HCT116 (cell line): ENCODE data around the gene SMCO4. TPM values are rescaled to one million over a fixed set of nuclear protein-coding genes. Genes with fewer than 3 reads are reported as not detected.

Experiments used
- ATAC-seq: fragments of 200-7000 bp; cut with Tn5 transposase; 2 replicates; pipeline ENCODE4 v1.9.1; 2020; ENCODE audit warnings: mild to moderate bottlenecking, moderate library complexity
- BruUV-seq: library from RNA; stranded (reverse); fragments of 400-500 nt; replicated peaks from 2 replicates; lab custom pipeline; 2021; lab: Mats Ljungman, UMichigan
- CTCF ChIA-PET: fragments of 300-600 bp; sonication (Branson Sonifier 250); formaldehyde crosslinking; loops from one replicate; lab custom pipeline; 2021; ENCODE audit warnings: antibody characterized with exemption; lab: Charles Lee
- POLR2A ChIA-PET: fragments of 300-600, 350-600 bp; sonication (Branson Sonifier 250); formaldehyde crosslinking; loops from one replicate; lab custom pipeline; 2021; ENCODE audit warnings: antibody characterized with exemption; lab: Charles Lee
- RAD21 ChIA-PET, 2 experiments: fragments of 300-600 bp; sonication (Branson Sonifier 250); formaldehyde crosslinking; loops; one replicate each; lab custom pipeline; 2023; ENCODE audit warnings: low total read pairs in 2 of 2; ENCODE audit not compliant: uncharacterized antibody in 2 of 2, unreplicated experiment in 2 of 2, low non-redundant PET in 1 of 2; lab: Charles Lee
- DNase-seq: peaks from one replicate; pipeline ENCODE4 v3.0.0-alpha.2; 2010; ENCODE audit warnings: low read depth, low spot score
- H2AFZ ChIP-seq: fragments of 200-600 bp; shearing (Covaris generic), sonication (generic); 2 replicates; pipeline ENCODE4 v1.6.1; 2017; ENCODE audit warnings: low read depth, mixed run types, mixed read lengths, antibody characterized with exemption, low read length; ENCODE audit not compliant: poor library complexity, severe bottlenecking
- H3K27ac ChIP-seq: 2 replicates; pipeline ENCODE4 v1.5.1; 2012; ENCODE audit warnings: low read depth, low read length
- H3K27me3 ChIP-seq: fragments of 200-600 bp; sonication (generic); 2 replicates; pipeline ENCODE4 v1.6.1; 2016; ENCODE audit warnings: mixed run types, low read length, mixed read lengths; ENCODE audit not compliant: insufficient read depth
- H3K36me3 ChIP-seq, 2 experiments: fragments of 200-500 bp in 1 of 2; fragments of 200-600 bp in 1 of 2; sonication (Bioruptor generic) in 1 of 2; sonication (generic) in 1 of 2; 2 replicates each; pipeline versions ENCODE4 v1.5.1 to v1.6.1; 2014 to 2016; ENCODE audit warnings: low read length in 2 of 2, inconsistent platforms in 1 of 2, mixed read lengths in 1 of 2, mixed run types in 1 of 2; ENCODE audit not compliant: insufficient read depth in 2 of 2, control insufficient read depth in 1 of 2
- H3K4me1 ChIP-seq, 2 experiments: fragments of 200-600 bp in 1 of 2; sonication (generic) in 1 of 2; 2 replicates each; pipeline versions ENCODE4 v1.5.1 to v1.6.1; 2012 to 2017; ENCODE audit warnings: low read length in 2 of 2, inconsistent platforms in 1 of 2, mild to moderate bottlenecking in 1 of 2, mixed read lengths in 1 of 2, mixed run types in 1 of 2, moderate library complexity in 1 of 2; ENCODE audit not compliant: insufficient read depth in 2 of 2, control insufficient read depth in 1 of 2
- H3K4me2 ChIP-seq: fragments of 200-600 bp; sonication (generic); 2 replicates; pipeline ENCODE4 v1.6.1; 2017; ENCODE audit warnings: mixed run types, low read length, mixed read lengths
- H3K4me3 ChIP-seq, 2 experiments: fragments of 200-600 bp in 1 of 2; sonication (generic) in 1 of 2; replicated peaks in 1 of 2; 2 replicates each; pipeline ENCODE4 v1.5.1; 2011 to 2016; ENCODE audit warnings: low read length in 2 of 2, control low read depth in 1 of 2, low read depth in 1 of 2, mild to moderate bottlenecking in 1 of 2, mixed read lengths in 1 of 2, mixed run types in 1 of 2
- H3K79me2 ChIP-seq: fragments of 200-600 bp; sonication (generic); 2 replicates; pipeline ENCODE4 v1.6.1; 2017; ENCODE audit warnings: mild to moderate bottlenecking, mixed run types, low read length, moderate library complexity, mixed read lengths; ENCODE audit not compliant: insufficient read depth
- H3K9ac ChIP-seq: fragments of 200-600 bp; sonication (generic); 2 replicates; pipeline ENCODE4 v1.6.1; 2016; ENCODE audit warnings: low read length, mixed read lengths
- H3K9me2 ChIP-seq: fragments of 200-600 bp; sonication (generic), shearing (Covaris generic); 2 replicates; pipeline ENCODE4 v1.6.1; 2017; ENCODE audit warnings: mixed run types, mild to moderate bottlenecking, moderate library complexity; ENCODE audit not compliant: insufficient read depth
- H3K9me3 ChIP-seq, 2 experiments: fragments of 200-500 bp in 1 of 2; fragments of 200-600 bp in 1 of 2; sonication (Bioruptor generic) in 1 of 2; sonication (generic) in 1 of 2; 2 replicates each; pipeline ENCODE4 v1.6.1; 2014 to 2017; ENCODE audit warnings: low read length in 2 of 2, mixed read lengths in 2 of 2, inconsistent platforms in 1 of 2, low read depth in 1 of 2, mild to moderate bottlenecking in 1 of 2, mixed run types in 1 of 2, moderate library complexity in 1 of 2; ENCODE audit not compliant: control insufficient read depth in 1 of 2, insufficient read depth in 1 of 2
- H4K20me1 ChIP-seq: fragments of 200-600 bp; sonication (generic), shearing (Covaris generic); 2 replicates; pipeline ENCODE4 v1.6.1; 2017; ENCODE audit warnings: mixed run types, mild to moderate bottlenecking, moderate library complexity; ENCODE audit not compliant: insufficient read depth
- CBX3 ChIP-seq: IDR thresholded peaks from 2 replicates; pipeline ENCODE4 v1.6.1; 2012; ENCODE audit warnings: low read depth
- CEBPB ChIP-seq: IDR thresholded peaks from 2 replicates; pipeline ENCODE4 v1.6.1; 2012; ENCODE audit warnings: low read depth
- EGR1 ChIP-seq: IDR thresholded peaks from 2 replicates; pipeline ENCODE4 v1.6.1; 2012; ENCODE audit warnings: low read depth
- ELF1 ChIP-seq: IDR thresholded peaks from 2 replicates; pipeline ENCODE4 v1.6.1; 2012; ENCODE audit warnings: low read depth, borderline replicate concordance
- EZH2phosphoT487 ChIP-seq: fragments of 200-600 bp; IDR thresholded peaks from 2 replicates; pipeline ENCODE4 v1.6.1; 2018; ENCODE audit warnings: antibody characterized with exemption, borderline replicate concordance
- FOSL1 ChIP-seq: IDR thresholded peaks from 2 replicates; pipeline ENCODE4 v1.6.1; 2012; ENCODE audit warnings: low read depth
- JUND ChIP-seq: IDR thresholded peaks from 2 replicates; pipeline ENCODE4 v1.6.1; 2012
- SIN3A ChIP-seq: IDR thresholded peaks from 2 replicates; pipeline ENCODE4 v1.6.1; 2012; ENCODE audit warnings: low read depth
- SP1 ChIP-seq: IDR thresholded peaks from 2 replicates; pipeline ENCODE4 v1.6.1; 2012; ENCODE audit warnings: low read depth
- SRF ChIP-seq: IDR thresholded peaks from 2 replicates; pipeline ENCODE4 v1.6.1; 2012; ENCODE audit warnings: low read depth
- TCF7L2 ChIP-seq: IDR thresholded peaks from 2 replicates; pipeline ENCODE4 v1.7.0; 2011; ENCODE audit warnings: borderline replicate concordance, inconsistent platforms; ENCODE audit not compliant: insufficient read depth, insufficient read length; ENCODE audit errors: extremely low read depth
- ZNF274 ChIP-seq: fragments of 200-500 bp; sonication (Bioruptor generic); IDR thresholded peaks from 2 replicates; pipeline ENCODE4 v1.6.1; 2014; ENCODE audit warnings: mild to moderate bottlenecking, low read depth, low read length, inconsistent platforms
- intact Hi-C: fragments of 100-400 bp; cut with micrococcal nuclease; formaldehyde crosslinking; loops from 2 replicates; pipeline ENCODE4 v1.10.0; 2022
- total RNA-seq: library from RNA; stranded (reverse); gene quantifications from one replicate; pipeline ENCODE4 v1.2.1, GENCODE V29; 2021; ENCODE audit not compliant: unreplicated experiment
- TF ChIP-seq, protein P1 (sequence below): IDR thresholded peaks from 2 replicates; pipeline ENCODE4 v1.6.1; 2012
- TF ChIP-seq, protein P2 (sequence below): IDR thresholded peaks from 2 replicates; pipeline ENCODE4 v1.6.1; 2012
- TF ChIP-seq, protein P3 (sequence below): IDR thresholded peaks from 2 replicates; pipeline ENCODE4 v1.6.1; 2012; ENCODE audit warnings: low read depth

Gene SMCO4
- total RNA-seq, 1 experiment from 2014 or later = 23.1 TPM

DNA sequence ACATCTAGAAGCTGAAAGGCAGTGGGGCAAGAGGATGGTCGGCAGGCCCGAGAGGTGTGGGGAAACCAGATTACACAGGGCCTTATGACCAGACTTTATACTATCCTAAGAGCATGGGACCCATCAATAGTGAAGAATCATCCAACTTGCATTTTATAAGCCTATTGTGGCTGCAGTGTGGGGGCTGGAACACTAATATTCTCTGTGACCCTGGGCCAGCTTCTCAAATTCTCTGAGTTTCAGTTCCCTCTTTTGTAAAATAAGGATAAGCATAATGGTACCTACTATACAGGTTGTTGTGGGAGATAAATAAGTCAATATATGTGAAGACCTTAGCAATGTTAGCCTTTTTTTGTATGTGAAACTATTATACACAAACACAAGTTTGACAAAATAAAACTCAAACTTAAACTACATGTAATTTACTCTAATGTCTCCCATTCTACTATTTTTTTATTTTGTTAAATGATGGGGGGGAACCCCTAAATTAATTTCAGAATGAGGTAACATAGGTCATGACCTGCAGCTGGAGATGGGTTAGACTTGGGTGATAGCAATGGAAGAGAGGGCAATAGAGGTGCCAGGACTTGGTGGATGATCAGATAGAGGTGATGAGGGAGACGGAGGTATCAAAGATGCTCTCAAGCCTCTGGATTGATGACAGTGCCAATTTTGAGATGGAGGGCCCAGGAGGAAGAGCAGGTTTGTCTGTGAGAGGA is 30.1 kb downstream of the SMCO4 start:
- no TSS peak for BruUV-seq
- H3K9ac ChIP-seq = no peak overlapping the region
- H3K36me3 ChIP-seq = no peaks in the 10 kb centered on the region
- no peak overlapping the region for H2AFZ ChIP-seq
- intact Hi-C loops = no loop called here
- CTCF ChIA-PET = no interaction called here
- no peaks in the 10 kb centered on the region for H3K9me2 ChIP-seq
- no peaks in the 10 kb centered on the region for H4K20me1 ChIP-seq
- no peaks in the 10 kb centered on the region for H3K27me3 ChIP-seq
- DNase-seq = no peak
- no peak overlapping the region for H3K27ac ChIP-seq
- no peaks in the 10 kb centered on the region for H3K79me2 ChIP-seq
- RAD21 ChIA-PET = no interaction called here
- TF ChIP-seq ELF1 = no peak
- no peak for TF ChIP-seq TCF7L2
- TF ChIP-seq, protein P1, sequence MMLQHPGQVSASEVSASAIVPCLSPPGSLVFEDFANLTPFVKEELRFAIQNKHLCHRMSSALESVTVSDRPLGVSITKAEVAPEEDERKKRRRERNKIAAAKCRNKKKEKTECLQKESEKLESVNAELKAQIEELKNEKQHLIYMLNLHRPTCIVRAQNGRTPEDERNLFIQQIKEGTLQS = no peak
- TF ChIP-seq JUND = no peak
- TF ChIP-seq, protein P2, sequence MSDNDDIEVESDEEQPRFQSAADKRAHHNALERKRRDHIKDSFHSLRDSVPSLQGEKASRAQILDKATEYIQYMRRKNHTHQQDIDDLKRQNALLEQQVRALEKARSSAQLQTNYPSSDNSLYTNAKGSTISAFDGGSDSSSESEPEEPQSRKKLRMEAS = no peak
- TF ChIP-seq FOSL1 = no peak
- no peak for TF ChIP-seq EGR1
- TF ChIP-seq ZNF274 = no peak
- no peak for TF ChIP-seq SRF
- no peak for TF ChIP-seq SIN3A
- TF ChIP-seq EZH2phosphoT487 = no peak
- no peak for TF ChIP-seq SP1
- TF ChIP-seq, protein P3, sequence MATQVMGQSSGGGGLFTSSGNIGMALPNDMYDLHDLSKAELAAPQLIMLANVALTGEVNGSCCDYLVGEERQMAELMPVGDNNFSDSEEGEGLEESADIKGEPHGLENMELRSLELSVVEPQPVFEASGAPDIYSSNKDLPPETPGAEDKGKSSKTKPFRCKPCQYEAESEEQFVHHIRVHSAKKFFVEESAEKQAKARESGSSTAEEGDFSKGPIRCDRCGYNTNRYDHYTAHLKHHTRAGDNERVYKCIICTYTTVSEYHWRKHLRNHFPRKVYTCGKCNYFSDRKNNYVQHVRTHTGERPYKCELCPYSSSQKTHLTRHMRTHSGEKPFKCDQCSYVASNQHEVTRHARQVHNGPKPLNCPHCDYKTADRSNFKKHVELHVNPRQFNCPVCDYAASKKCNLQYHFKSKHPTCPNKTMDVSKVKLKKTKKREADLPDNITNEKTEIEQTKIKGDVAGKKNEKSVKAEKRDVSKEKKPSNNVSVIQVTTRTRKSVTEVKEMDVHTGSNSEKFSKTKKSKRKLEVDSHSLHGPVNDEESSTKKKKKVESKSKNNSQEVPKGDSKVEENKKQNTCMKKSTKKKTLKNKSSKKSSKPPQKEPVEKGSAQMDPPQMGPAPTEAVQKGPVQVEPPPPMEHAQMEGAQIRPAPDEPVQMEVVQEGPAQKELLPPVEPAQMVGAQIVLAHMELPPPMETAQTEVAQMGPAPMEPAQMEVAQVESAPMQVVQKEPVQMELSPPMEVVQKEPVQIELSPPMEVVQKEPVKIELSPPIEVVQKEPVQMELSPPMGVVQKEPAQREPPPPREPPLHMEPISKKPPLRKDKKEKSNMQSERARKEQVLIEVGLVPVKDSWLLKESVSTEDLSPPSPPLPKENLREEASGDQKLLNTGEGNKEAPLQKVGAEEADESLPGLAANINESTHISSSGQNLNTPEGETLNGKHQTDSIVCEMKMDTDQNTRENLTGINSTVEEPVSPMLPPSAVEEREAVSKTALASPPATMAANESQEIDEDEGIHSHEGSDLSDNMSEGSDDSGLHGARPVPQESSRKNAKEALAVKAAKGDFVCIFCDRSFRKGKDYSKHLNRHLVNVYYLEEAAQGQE = no peak
- TF ChIP-seq CEBPB = no peak
- no peak for TF ChIP-seq CBX3
- no peak overlapping the region for H3K4me3 ChIP-seq
- no peak overlapping the region for H3K4me2 ChIP-seq
- no peak for ATAC-seq
- H3K4me1 ChIP-seq = no peaks in the 10 kb centered on the region
- POLR2A ChIA-PET = no interaction called here
- H3K9me3 ChIP-seq = no peaks in the 10 kb centered on the region
